ENCODE measurements around the gene CCDC12.

CCDC12 gene

GRCh38 chr3:46876313-46877300 lies 99.9 kb downstream of the CCDC12 start:
- DNase-seq (ENCODE audit: low read depth in 3 of 3), result no peak

GRCh38 chr3:46875560-46875959 lies 101.0 kb downstream of the CCDC12 start:
- no peak for DNase-seq (ENCODE audit: low read depth in 3 of 3)

GRCh38 chr3:46874430-46874829 lies 102.1 kb downstream of the CCDC12 start:
- DNase-seq (ENCODE audit: low read depth in 3 of 3), result no peak

- no peak for DNase-seq (ENCODE audit: low read depth in 3 of 3)
These were observed 103.0 kb downstream of the CCDC12 start for GRCh38 chr3:46873521-46873920.

Data from stimulated activated CD4-positive, alpha-beta T cell treated with anti-CD3 and anti-CD28 coated beads, TNF-alpha, amount 100 ng/mL, for 24 hours (primary cell).